NCI-H1105 treated with DMSO at 0.1 percent for 48 hours (cell line): Measurements from ENCODE around the gene TNFRSF13B.
A peak's percentile ranks its signal among the peaks of the same experiment; 100 is the strongest.
"Not testable (repeated sequence)": the region's sequence is repeated elsewhere in the genome, so short reads cannot be mapped to it uniquely, and the experiment has no call there.

Experiments
- DNase-seq: peaks from one replicate; lab custom pipeline; 2025; lab: John Stamatoyannopoulos, UW

TNFRSF13B gene

GRCh38 chr17:17004997-17005614, 33.2 kb upstream of the TNFRSF13B start:
- DNase-seq, result not testable (repeated sequence)

DNA sequence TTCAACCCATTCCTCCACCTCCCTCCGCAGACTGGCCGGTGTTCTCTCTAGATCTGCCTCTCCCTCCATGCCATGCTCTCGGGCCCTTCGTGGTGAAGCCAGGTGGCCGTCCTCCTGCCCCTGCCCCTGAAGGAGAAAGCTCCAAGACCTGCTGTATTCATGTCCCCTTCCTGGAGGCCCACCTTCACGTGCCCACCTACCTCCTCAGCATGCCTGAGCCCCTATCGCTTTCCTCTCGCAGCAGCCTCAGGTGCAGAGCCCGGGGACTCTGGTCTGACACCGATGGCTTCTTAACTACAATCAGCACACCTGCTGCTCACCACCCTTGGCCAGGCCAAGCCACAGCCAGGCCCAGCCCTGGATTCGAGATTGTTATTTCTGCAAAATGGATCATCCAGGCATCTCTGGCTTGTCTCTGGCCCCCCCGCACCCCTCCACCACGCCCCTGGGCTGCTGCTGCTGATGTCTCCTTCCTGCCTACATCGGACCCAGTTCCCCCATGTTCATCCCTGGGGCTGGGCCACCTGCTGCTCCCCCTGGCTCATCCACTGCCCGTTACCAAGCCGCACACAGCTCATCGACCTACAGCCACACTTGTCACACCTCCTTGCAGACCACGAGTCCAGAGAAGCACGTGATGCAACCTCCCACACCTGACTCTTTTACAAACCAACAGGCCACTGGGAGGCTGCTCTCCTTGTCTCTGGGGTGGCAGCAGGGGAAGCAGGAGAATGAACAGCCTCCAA, 32.5 kb upstream of the TNFRSF13B start:
- DNase-seq, result no peak

DNA sequence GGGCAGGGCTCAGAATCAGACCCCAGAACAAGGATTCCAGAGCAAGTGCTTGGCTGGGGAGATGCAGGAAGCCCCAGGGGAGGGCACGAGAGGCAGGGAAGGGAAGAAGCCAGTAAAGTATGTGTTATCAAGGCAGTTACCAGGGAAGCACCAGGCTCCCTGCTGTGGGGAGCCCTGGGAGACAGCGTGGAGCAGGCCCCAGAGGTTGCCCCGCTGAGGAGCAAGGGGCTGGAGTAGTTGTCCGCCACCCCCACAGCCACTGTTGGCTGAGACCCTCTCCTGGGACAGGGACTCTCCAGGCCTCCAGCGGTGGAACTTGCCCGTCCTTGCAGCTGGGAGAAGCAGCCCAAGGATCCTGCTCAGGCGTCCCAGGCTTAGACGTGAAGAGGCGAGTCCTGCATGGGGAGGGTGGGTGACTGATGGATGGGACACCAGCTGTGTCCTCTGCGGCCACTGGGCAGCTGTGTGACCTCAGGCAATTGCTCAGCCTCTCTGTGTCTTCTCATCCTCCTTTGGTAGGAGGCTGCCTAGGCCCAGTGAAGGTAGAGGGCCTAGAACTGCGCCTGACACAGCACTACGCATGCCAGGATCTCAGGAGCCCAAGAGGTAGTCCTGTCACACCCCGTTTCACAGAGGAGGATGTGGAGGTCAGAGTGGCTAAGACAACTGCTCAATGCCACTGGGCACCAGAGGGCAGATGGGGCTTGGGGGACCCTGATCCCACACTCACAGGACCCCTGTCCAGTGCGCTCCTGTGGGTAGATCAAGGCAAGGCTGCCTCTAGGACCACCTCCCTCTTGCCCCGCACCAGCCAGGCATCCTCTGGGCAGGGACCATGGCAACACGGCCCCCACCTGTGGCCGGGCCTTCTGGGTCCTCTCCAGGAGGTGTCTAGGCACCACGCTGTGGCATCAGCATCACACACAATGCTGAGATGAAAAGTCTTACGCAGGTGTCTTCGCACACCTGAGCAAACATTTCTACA, 31.1 kb upstream of the TNFRSF13B start:
- not testable (repeated sequence) for DNase-seq

GRCh38 chr17:17001874-17002520, 30.1 kb upstream of the TNFRSF13B start:
- DNase-seq, result peak; percentile 65

GRCh38 chr17:17001076-17001777, 29.3 kb upstream of the TNFRSF13B start:
- DNase-seq, result no peak

GRCh38 chr17:16999931-17000625, 28.2 kb upstream of the TNFRSF13B start:
- no peak for DNase-seq

GRCh38 chr17:16997514-16998429, 25.9 kb upstream of the TNFRSF13B start:
- DNase-seq, result no peak

GRCh38 chr17:16996726-16997125, 24.8 kb upstream of the TNFRSF13B start:
- not testable (repeated sequence) for DNase-seq

DNA sequence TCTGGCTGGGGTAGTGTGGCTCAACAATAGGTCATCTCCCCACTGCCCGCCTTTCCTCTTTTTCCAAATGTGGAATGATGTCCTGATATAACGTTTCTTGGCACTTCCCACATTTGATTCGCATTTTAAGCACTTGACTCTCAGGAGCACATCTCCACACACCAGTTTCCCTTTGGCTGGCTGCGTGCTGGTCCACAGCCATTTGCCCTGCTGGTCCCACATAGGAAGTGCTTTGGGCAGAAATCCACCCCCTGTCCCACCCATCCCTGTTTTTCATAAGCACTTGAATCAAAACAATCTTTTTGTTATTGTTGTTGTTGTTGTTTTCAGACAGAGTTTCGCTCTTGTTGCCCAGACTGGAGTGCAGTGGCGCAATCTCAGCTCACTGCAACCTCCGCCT, 24.0 kb upstream of the TNFRSF13B start:
- DNase-seq, result no peak

DNA sequence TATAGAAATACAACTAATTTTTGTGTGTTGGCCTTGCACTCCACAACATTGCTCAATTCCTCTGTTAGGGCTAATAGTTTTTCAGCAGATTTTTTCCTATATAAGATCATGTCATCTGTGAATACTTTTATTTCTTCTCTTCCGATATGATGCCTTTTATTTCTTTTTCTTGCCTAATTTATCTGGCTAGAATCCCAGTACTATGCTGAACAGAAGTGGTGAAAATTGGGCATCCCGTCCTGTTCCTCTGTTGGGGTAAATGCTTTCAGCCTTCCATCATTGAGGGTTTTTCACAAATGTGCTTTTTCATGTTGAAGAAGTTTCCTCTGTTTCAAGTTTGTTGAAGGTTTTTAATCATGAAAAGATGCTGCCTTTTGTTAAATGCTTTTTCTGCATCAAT, 22.7 kb upstream of the TNFRSF13B start:
- no peak for DNase-seq

GRCh38 chr17:16991349-16992009, 19.6 kb upstream of the TNFRSF13B start:
- peak; percentile 72 for DNase-seq

DNA sequence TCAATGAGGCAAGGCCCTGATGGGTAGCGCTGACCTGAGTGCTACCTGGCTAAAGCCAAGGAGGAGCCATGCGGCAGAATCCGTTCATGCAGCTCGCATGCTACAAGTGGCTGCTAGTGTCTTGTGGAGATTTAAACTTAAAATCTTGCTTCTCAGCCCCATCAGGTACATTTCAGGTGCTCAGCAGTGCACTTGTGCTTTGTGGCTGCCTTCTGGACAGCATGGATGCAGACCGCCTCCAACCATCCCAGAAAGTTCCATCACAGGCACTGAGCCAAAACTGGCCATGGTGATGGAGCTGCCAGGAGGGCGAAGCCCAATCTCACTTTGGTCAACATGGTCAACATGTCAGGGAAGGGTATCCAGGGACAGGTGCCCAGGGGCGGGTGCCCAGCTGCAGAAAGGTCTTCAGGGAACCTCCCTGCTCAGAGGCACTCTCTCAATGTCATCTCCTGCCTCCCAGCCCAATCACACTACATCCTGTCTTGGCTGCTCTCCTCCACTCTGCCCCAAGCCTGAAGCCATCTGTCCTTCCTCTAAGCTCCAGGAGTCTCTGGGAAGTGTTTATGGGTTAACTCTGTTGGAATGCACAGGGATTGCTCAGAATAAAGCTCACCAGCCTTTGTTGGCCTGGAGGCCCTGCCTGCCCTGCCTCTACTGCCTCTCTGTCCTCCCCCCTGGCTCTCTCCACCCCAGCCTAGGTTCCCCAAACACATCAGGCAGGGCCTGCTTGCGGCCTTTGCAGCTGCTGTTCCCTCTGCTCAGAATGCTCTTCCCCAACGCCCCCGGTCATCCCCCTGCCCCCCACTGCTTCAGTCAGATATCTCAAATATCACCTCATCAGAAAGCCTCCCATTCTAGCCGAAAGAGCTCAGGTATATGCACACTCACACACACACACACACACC, 18.3 kb upstream of the TNFRSF13B start:
- no peak for DNase-seq

DNA sequence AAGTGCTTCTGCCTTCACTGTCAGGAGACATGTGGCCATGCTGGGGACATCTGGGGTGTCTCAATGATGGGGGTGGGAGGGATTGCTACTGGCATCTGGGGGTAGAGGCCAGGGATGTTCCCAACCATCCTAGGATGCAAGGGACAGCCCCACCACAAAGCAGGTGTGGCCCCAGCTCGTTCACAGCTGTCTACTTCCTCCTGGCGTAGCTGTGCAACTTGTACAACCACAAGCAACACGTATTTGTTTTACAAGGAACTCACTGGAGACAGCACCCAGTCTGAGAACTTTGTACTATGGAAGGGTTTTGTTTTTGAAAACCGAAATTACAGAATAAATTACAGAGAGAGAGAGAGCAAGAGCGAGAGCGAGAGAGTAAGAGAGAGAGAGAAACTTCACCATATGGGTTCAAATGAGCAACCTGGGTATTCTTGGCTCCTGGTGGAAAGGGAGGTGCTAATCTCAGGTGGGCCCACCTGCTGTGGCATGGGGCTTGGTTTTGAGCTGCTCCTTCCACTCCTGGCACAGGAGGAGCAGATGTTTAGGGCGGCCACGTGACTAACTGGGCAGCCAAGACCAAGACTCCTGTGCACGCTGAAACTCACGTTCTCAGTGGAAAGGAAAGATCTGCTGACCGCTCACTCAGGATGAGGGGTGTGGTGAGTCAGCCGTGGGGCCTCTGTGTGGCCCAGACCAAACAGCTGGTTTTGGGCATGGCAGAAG, 17.5 kb upstream of the TNFRSF13B start:
- DNase-seq, result no peak

- DNase-seq, result no peak
Measured at GRCh38 chr17:16988749-16989229, 16.9 kb upstream of the TNFRSF13B start.

GRCh38 chr17:16987830-16988601, 16.1 kb upstream of the TNFRSF13B start:
- DNase-seq, result no peak

DNA sequence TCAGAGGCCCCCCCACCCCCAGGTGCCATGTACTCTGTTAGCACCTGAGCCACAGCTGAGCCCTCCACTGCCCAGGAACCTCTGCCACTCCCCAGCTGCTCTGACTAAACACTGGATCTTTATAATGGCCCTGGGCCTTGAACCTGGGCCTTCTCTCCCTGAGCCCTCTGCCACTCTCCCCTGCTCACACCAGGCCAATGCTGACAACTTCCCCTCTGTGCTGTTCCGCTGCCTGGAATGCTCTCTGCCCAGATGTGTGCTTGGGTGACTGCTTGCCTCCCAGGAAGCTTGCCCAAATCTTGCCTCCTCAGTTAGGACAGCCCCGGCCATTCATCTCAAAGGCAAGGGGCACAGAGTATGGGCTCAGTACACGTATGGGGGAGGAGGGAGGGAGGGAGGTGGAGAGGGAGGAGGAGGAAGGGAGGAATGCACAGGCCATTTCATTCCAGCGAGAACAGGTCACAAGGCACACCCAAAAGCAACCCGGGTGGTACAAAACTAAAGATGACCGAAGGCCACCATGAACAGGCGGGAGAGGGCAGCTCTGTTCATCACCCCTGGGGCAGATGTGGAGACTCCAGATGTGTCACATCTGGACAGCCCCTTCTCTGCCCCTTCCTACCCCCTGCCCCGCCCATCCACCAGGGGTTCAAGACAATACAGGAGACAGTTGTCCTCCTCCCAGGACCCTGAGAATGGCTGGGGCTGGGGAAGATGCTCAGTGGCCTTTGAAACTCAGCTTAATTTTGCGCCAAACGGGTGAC, 15.3 kb upstream of the TNFRSF13B start:
- DNase-seq, result no peak
